NCI-H128 (cell line): ENCODE results near the gene WWC2.
"Not testable (repeated sequence)": the region's sequence is repeated elsewhere in the genome, so short reads cannot be mapped to it uniquely, and the experiment has no call there.

ENCODE experiments used
- DNase-seq: peaks from one replicate; lab custom pipeline; 2025; ENCODE audit not compliant: unreplicated experiment; lab: John Stamatoyannopoulos, UW

WWC2 gene

DNA sequence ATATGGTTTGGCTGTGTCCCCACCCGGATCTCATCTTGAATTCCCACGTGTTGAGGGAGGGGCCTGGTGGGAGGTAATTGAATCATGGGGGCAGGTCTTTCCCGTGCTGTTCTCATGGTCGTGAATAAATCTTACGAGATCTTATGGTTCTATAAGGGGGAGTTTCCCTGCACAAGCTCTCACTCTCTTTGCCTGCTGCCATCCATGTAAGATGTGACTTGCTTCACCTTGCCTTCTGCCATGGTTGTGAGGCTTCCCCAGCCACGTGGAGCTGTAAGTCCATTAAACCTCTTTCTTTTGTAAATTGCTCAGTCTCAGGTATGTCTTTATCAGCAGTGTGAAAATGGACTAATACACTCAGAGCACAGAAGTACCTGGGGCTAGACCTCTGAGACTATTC lies 227.3 kb downstream of the WWC2 start:
- not testable (repeated sequence) for DNase-seq

DNA sequence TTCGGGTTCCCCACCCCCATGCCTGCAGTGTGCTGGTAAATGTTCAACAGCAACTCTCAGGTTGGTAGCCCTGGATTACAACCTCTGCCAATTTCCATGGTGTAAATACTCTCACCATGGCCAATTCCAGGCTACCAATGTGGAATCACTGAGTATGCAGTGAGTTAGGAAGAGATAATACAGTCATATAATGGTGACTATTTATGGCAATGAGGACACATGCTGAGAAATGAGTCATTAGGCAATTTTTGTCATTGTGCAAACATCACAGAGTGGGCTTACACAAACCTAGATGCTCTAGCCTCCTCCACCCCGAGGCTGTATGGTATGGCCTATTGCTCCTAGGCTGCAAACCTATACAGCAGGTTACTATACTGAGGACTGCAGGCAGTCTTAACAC lies 227.8 kb downstream of the WWC2 start:
- no peak for DNase-seq

DNA sequence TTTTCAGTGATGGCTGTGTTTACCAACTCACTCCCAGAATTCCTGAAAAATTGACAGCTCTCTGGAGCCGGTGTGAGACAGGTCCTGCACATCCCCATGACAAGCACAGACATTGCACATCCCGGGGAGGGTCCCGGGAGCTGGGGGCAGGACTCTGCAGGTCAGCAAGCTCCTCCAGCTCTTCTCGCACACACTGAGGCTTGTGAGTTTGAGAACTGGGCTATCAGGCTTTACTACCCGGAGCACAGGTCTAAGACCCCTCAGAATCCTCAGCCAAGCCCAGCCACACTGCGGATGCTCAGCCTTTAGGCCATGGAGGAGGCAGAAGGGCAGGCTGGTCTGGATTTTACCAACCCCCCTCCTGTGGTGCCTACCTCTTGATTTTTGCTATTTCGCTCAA lies 228.8 kb downstream of the WWC2 start:
- no peak for DNase-seq

DNA sequence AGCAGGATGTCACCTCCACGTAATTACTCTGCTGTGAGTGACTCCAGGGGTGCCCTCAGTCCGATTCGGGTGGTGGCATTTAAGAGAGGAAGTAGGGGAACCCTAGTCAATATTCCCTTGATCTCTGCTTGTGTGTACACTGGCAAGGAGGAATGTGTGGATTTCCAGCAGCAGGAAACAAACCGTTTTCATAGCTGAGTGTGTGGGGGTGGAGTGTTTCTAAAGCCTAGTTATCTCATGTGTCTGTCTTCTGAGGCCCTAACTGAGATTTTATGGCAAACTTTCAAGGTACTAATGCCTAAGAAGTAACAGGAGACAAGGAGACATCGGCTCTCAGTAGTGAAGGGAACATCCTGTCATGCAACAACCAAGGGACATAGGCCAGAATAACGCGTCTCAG lies 229.8 kb downstream of the WWC2 start:
- DNase-seq, result no peak

DNA sequence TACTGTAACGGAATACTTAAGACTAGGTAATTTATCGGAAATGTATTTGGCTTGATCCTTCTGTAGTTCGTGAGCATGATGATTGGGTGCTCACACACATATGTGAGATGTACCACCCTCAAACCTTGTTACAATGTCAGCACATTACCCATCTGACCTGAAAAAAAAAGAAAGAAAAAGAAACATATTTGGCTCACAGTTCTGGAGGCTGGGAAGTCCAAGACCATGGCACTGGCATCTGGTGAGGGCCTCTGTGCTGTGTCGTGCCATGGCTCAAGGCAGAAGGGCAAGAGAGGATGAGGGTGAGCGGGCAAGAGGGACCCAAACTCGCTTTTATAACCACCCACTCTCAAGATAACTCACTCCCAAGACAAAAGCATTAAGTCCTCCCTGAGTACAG lies 230.2 kb downstream of the WWC2 start:
- no peak for DNase-seq

DNA sequence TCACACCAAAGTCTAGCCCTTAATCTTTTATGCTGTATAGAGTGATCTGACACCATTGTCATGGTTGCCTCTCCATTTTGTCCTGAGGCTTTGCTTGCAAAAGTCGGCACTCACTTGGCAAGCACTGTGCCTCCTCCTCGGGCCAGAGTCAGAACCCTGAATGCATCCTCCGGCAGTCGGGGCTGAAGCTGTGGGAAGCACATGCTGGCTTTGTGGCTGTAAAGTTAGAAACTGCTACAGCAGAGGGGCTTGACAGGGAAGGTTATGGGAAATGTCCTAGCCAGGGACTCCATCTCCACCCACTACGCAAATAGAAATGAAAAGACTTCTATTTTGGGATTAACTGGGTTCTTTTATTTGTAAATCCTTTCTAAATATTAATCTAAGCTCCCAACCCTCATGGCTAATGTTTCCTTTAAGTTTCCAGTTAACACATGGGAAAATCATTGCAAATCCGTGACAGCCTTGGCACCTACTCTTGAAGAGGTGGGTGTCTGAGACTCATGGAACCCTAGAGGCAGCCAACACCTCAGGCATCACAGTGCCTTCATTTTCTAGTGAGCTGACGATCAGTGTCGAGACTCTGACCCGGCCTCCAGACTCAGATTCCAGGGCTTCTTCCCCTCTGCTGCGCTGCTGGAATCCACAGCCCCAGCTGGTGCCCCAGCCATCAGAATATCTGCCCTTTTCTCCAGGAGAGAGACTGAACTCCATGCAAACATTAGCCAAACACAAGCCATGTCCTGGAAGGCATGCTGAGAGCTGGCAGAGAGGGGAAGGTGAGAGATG lies 231.1 kb downstream of the WWC2 start:
- no peak for DNase-seq

DNA sequence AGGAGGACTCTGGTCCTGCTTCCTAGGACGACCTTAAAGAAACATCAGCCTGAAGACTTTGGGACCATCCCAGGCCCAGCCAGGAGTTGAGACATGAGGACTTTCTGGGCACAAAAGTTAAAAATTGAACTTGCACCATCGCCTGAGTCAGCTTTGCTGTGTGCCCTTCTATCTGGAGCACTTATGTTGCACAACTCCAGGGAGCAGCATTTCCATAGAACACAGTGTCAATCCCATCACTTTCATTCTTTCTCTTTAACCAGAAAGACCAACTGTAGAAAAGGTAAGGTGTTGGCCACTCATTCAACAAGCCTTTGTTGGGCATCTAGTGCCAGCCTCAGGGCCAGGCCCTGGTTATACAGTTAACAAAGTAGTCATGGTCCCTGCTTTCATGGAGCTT lies 231.8 kb downstream of the WWC2 start:
- no peak for DNase-seq

DNA sequence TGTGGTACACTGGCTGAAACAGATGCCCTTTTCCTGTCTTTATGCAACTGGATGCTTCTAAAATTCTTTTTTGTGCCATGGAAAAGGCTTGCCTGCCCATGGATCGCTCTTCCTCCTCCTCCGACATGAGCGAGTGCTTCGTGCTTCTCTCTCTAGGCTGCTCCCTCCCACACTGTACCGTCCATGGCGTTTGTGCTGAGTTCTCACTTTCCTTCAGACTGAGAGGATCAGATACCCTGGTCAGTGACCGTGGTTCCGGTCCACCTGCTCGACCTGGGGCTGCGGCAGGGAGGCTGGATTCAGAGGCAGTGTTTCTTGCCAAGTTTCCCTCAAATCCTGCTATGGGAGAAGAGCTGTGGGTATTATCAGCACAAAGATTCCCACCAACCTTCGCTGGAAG lies 233.4 kb downstream of the WWC2 start:
- no peak for DNase-seq

DNA sequence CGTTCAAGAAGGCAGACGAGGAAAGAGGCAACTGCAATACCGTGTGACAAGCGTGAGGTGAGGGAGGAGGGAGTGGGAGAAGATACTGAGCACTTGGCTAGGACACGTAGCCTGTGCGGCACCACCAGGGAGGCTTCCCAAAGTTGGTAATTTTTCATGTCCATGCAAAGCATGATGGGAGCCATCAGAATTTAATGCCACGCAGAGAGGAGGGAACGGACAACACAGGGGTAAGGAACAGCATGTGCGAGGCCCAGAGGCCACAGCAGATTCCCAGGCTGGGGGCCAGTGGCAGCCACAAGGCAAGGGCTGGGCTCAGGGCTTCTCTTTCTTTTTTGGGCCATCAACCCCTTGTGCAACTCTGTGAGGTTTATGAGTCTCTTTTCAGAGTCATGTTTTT lies 234.1 kb downstream of the WWC2 start:
- DNase-seq, result no peak

DNA sequence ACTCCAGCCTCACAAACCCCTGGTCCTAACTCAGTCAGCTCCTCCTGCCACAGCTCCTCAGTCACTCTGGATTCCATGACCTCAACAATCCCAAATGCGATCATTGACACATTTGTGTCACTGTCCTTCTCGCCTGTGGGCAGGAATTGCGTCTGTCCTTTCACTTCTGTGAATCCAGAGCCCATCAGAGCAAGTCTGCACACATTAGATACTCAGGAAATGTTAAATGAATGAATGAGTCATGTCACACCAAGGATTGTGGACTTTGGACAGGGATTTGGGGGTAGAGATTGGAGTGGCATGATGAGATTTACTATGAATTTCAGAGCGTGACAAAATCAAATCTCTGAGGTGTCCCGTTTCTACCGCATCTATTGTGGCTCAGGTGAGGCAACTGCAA lies 234.9 kb downstream of the WWC2 start:
- DNase-seq, result no peak

DNA sequence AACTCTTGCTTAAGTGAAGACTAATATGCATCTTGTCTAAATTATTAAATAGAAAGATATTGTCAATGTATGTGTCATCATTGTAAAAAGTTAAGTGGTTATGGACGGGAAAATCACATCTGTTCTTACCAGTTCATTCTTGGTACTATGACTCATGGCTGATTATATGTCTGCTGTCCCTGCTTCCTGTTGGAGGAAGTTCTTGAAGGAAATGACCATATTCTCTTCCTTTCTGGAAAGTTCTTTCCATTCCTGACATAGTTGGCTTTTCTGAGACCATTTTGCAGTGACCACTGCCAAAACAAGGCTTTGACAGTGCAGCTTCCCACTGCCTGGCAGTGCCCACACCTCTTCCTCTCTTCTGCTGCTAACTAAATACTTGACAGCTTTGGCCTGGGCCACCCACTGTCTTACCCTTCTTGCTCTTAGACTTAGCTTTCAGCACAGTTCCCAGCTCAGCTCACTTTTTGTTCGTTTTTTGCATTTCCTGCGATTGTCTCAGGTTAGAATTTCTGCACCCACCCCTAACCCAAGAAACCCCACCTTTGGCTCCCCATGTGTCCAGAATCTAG lies 236.4 kb downstream of the WWC2 start:
- DNase-seq, result no peak

DNA sequence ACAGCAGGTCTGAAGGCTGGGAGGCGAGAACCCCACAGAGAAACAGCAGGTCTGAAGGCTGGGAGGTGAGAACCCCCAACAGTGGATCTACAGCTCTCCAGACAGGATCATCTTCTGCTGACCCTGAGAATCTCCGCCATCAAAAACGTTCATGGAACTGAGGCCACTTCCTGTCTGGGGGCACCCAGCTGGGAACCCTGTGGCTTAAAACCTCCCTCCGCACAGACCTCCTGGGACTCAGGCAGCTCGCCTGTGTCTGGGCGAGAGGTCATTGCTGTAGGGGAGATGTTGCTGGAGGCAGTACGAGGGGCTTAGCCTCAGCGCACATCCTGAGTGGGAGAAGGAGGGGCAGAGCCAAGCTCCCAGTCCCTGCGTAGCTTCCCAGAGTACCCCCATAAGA lies 238.3 kb downstream of the WWC2 start:
- DNase-seq, result no peak

DNA sequence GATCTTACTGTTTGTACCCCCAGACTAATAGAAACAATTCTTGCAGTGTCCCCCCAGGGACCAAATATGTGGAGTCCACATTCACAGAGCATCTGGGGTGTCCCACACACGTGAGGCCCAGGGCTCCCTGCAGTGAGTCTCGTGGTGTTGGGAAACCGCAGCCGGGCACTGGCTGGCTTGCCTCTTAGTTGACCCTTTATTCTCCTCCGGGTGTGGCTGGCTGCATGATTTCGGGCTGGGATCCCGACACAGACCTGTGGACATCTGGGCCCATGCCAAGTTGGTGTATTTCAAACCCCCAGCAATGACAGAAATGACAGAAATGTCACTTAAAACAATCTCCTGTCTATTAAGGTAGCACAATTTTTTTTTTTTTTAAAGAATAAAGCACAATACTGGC lies 238.8 kb downstream of the WWC2 start:
- DNase-seq, result no peak

DNA sequence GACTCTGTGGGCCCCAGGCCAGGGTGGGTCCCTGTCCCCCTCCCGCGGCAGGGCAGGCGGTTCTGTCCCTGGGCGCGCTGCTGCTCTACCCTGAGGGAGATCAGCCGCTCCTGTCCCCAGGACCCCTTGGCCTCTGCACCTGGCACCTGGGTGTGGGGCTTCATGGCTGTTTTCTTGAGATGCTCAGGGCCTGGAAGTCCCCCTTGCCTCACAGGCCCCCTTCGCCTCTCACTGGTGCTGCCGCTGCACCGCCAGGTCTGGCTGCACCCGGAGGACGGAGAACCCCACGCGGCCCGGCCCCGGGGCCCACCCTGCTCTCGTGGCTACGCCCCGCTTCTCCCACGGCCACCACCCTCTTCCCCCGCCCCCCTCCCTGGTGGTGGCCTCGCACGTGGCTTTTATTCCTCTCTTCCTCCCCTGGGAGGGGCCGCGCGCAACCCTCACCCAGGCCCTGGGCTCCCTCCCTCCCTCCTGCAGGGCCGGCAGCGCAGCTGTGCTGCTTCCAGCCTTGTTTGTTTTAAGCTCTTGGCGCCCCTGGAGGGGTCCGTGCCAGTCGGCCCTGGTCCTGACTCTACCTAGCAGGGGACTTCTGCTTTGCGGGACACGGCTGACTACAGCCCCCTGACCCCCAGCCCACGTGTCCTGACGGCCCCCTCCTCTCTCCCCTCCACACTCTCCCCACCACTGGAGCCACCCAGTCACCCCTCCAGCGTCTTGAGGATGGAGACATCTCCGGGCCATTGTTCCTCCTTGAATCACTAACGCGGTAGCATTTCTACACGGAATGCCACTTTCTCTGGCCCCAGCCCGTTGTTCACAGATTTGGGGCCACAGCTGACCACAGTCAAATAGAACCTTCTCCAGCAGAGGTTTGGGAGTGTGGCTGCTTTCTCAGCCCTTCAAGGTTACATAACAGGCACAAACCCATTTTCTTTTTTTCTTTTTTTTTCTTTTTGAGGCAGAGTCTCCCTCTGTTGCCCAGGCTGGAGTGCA lies 243.8 kb downstream of the WWC2 start:
- DNase-seq, result no peak

DNA sequence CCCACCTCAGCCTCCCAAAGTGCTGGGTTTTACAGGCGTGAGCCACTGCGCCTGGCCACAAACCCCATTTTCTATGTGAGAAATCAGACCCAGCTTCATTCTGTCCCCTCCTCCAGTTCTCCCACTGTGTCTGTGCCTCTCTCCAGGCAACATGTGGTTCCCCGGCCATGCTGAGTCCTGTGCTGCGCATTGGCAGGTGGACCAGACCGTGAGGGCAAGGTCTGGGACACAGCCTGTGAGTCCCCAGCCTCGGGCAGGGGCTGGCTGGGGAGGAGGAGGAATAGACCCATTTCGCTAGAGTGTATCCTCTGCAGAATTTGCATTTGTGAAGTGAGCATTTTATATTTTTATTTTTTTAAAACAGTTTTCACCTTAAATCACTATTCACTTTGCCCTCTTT lies 244.7 kb downstream of the WWC2 start:
- no peak for DNase-seq

DNA sequence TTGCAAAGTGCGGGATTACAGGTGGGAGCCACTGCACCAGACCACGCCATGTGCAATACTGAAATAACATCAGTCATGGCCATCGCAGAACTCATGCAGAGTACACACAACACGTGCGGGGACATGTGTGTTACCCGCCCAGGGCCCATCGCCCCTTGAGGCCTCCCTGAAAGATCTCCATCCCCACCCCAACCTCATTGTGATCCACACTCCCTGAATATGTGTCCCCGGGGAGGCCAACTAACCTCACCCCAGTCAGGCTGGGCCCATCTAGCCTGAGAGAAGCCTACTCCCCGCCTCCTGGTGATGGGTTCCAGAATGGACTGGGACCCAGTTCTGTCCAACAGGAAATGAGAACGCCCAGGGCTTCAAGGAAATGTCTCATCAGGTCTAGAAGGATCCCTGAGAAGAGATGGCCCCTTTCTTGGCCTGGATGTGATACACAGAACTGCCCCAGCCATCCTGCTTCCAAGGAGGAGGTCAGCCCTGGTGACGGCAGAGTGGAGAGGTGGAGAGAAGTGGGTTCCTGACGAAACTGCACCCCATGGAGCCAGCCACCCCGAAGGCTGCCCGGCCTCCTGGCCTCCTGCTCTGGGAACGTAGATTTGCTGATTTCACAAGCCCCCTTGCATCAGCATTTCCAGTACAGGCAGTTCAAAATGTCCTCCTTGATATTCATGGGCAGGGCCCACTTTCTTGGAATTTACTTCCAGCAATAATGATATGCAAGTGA lies 245.6 kb downstream of the WWC2 start:
- no peak for DNase-seq

DNA sequence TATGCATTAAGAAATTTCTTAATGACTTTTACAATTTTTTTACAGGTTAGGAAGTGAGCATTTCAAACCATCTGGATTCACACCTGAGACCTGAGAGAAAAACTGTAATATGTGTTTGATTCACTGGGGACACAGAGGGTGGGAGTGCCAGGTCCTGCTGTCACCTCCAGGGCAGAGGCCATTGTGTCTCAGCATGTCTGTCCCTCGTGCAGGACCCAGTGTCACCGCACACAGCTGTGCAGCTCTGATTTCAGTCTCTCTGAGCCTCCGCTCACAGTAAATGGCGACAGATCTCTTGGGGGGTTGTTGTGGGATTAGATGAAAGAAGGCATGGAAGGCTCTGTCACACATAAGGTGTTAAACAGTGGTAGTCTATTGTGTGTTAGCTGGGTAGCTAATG lies 246.2 kb downstream of the WWC2 start:
- no peak for DNase-seq

DNA sequence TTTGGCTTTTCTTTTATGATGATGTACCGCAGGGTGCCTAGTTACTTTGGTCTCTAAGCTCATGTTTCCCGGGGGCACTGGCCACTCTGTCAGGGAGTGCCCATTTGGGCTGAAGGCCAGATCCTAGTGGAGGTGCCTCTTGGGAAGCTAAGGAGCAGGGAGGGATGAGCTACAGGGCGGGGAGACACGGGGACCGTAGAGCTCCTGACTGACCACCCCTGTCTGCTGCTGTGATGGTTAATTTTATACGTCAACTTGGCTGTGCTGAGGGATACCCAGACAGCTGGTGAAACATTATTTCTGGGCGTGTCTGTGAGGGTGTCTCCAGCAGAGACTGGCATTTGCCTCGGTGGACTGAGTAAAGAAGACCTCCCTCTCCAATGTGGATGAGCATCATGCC lies 248.1 kb downstream of the WWC2 start:
- no peak for DNase-seq

DNA sequence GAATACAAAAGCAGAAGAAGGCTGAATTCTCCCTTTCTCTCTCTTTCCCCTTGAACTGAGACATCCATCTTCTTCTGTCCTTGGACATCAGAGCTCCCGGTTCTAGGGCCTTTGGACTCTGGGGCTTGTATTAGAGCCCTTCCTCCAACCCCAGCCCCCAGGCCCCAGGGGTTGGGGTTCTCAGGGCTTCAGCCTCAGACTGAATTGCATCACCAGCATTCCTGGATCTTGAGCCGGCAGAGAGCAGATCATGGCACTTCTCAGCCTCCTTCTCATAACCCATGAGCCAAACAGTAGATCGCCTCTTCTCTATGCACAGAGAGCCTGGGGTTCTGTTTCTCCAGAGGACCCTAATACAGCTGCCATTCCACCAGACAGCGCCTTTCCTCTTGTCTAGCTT lies 248.5 kb downstream of the WWC2 start:
- DNase-seq, result no peak

DNA sequence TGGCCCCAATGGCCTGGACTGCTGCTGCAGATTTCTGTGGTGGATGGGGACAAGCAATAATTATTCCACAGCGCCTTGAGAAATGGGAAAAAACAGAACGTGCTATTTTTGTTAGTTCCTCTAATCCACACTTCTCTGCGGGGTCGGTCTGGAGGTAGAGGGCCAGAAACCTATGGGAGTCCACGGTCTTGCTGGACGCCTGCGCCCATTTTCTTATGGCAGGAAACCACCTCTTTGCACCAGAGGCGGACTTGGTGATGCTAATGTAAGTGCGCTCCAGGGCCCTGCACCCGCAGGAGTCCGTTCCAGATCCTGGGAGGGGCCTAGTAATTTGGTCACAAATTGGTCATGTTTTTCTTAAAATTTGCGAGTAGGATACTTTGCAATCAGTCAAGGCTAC lies 249.1 kb downstream of the WWC2 start:
- no peak for DNase-seq
